Heart left ventricle (tissue), 16 donors: ENCODE data around the gene SPNS2. TPM values are rescaled to one million over a fixed set of nuclear protein-coding genes. Genes with fewer than 3 reads are reported as not detected.

Experiments
- ATAC-seq, 4 donors: fragments of 200-7000 bp; cut with Tn5 transposase; one replicate each; pipeline ENCODE4 v1.9.1; 2020 to 2022; ENCODE audit warnings: moderate library complexity in 4 of 4, mild to moderate bottlenecking in 3 of 4, moderate number of reproducible peaks in 1 of 4
- DNase-seq, 5 donors: peaks; one replicate each; pipeline ENCODE4 v3.0.0-alpha.2; 2020
- H3K27ac ChIP-seq, 12 donors: fragments of 200-600 bp; sonication (generic) in 4 of 12; one replicate each; pipeline versions ENCODE4 v1.5.0 to v1.8.0; 2016 to 2022; ENCODE audit warnings: mild to moderate bottlenecking in 2 of 12
- H3K27me3 ChIP-seq, 9 donors: fragments of 200-600 bp; sonication (generic) in 2 of 9; one replicate each; pipeline versions ENCODE4 v1.5.1 to v1.8.0; 2016 to 2022; ENCODE audit warnings: mild to moderate bottlenecking in 3 of 9
- H3K36me3 ChIP-seq, 9 donors: fragments of 200-600 bp; sonication (generic) in 2 of 9; one replicate each; pipeline versions ENCODE4 v1.5.0 to v1.8.0; 2018 to 2022; ENCODE audit warnings: mild to moderate bottlenecking in 2 of 9
- H3K4me1 ChIP-seq, 12 donors: fragments of 200-600 bp; sonication (generic) in 4 of 12; one replicate each; pipeline versions ENCODE4 v1.5.0 to v1.8.0; 2016 to 2022; ENCODE audit warnings: mild to moderate bottlenecking in 3 of 12
- H3K4me3 ChIP-seq, 12 donors: fragments of 200-600 bp; sonication (generic) in 4 of 12; one replicate each; pipeline versions ENCODE4 v1.5.0 to v1.8.0; 2017 to 2022; ENCODE audit warnings: mild to moderate bottlenecking in 9 of 12, moderate library complexity in 4 of 12
- H3K9me3 ChIP-seq, 12 donors: fragments of 200-600 bp; sonication (generic) in 4 of 12; one replicate each; pipeline versions ENCODE4 v1.5.0 to v1.8.0; 2016 to 2022; ENCODE audit warnings: mild to moderate bottlenecking in 1 of 12
- POLR2A ChIP-seq, 2 donors: fragments of 450-650 bp; IDR thresholded peaks; one replicate each; pipeline ENCODE4 v1.6.1; 2017; ENCODE audit warnings: antibody characterized with exemption in 2 of 2, mild to moderate bottlenecking in 2 of 2, moderate library complexity in 2 of 2
- WGBS, 4 donors: extraction: QIAGEN DNeasy Blood & Tissue Kit in 2 of 4; methylation state at CpG; one replicate each; pipeline versions ENCODE4 v1.1.5 to v1.1.7; 2013 to 2018; 5-methylcytosine and 5-hydroxymethylcytosine counted together
- intact Hi-C, 10 donors: fragments of 100-400 bp; cut with DNase I; formaldehyde crosslinking; loops; one replicate each; pipeline versions ENCODE4 v1.11.1 to v1.14.2; 2022
- polyA plus RNA-seq, 2 donors: library from polyadenylated mRNA; stranded (reverse); fragments of 200-250 nt; gene quantifications; one replicate each; pipeline ENCODE4 v1.2.3, GENCODE V29; 2013
- total RNA-seq, 9 donors: library from RNA; depleted of rRNA in 2 of 9; stranded (reverse); fragments of >200 nt in 2 of 9; fragmentation: NEBNext Ultra II Directional in 3 of 9; extraction: Animal tissue kit (Norgen Biotek cat#: 25700) in 3 of 9; gene quantifications; one replicate each; pipeline versions ENCODE4 v1.1.0 to v1.2.4, GENCODE V29; 2016 to 2023
- TF ChIP-seq, protein P1 (sequence below), 12 donors: fragments of 200-600 bp; sonication (generic) in 4 of 12; IDR thresholded peaks; one replicate each; pipeline versions ENCODE4 v1.5.0 to v1.8.0; 2018 to 2022; ENCODE audit warnings: antibody characterized with exemption in 12 of 12, mild to moderate bottlenecking in 5 of 12
- donor health status: ischemic (EF 13 %, LVEDD 7.1; RV severe dilation, severe dysfunction).
- donor health status: healthy with polysubstance abuse.
- donor health status: DM: no; HTN: yes; CAD: no.
- donor health status: DM: no; HTN: no; CAD: no.
- donor health status: ischemic (EF 25% LVEDD 6.9; RV normal size, moderate dysfunction).
- donor health status: ischemic (EF 25% LVEDD 5.7; RV mildly dilated, moderate dysfunction).
- donor health status: healthy.
- donor health status: DM: yes; HTN: yes; CAD: no.
- donor health status: ischemic (EF 35%, LVEDD 5.7; RV mildly dilated, moderate dysfunction).
- donor health status: nonischemic (EF 11% LVEDD 7.7; RV severe dilation, severe dysfunction).
- donor health status: DM: yes; HTN: yes; CAD: no.
- donor health status: PGD.
- donor health status: ischemic (EF 29% LVEDD 5.4; RV normal size, mild dysfunction).
- donor health status: nonischemic (EF 23%, LVEDD 6.1; RV moderate dilation, normal function).

The SPNS2 gene
- total and polyA plus RNA-seq, 11 donors = 6.4 to 22.0 (median 13.3) TPM

- ATAC-seq (peak in 3 of 4 donors; percentile 13 to 22 (median 20)), DNase-seq (no peak)
- no peaks in the 10 kb centered on the region for H3K27me3 ChIP-seq
- H3K4me3 ChIP-seq = peak overlapping the region in 1 of 12 donors; percentile 5
- H3K4me1 ChIP-seq = peaks cover 10 to 53% (median 40%) of the 10 kb centered on the region in 12 donors
- no peaks in the 10 kb centered on the region for H3K9me3 ChIP-seq
- WGBS, 4 donors = 57 to 81% (median 74%) methylated on average over 7 to 10 of the region's 10 CpGs
- peak overlapping the region; percentile 74 to 93 (median 89) for H3K27ac ChIP-seq
- H3K36me3 ChIP-seq = no peaks in the 10 kb centered on the region
- TF ChIP-seq, protein P1, sequence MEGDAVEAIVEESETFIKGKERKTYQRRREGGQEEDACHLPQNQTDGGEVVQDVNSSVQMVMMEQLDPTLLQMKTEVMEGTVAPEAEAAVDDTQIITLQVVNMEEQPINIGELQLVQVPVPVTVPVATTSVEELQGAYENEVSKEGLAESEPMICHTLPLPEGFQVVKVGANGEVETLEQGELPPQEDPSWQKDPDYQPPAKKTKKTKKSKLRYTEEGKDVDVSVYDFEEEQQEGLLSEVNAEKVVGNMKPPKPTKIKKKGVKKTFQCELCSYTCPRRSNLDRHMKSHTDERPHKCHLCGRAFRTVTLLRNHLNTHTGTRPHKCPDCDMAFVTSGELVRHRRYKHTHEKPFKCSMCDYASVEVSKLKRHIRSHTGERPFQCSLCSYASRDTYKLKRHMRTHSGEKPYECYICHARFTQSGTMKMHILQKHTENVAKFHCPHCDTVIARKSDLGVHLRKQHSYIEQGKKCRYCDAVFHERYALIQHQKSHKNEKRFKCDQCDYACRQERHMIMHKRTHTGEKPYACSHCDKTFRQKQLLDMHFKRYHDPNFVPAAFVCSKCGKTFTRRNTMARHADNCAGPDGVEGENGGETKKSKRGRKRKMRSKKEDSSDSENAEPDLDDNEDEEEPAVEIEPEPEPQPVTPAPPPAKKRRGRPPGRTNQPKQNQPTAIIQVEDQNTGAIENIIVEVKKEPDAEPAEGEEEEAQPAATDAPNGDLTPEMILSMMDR (IDR thresholded peaks at IDR 0.05) = no peak
- TF ChIP-seq POLR2A (IDR thresholded peaks at IDR 0.05) = no peak
- intact Hi-C loops = no loop called here
Measured at GRCh38 chr17:4518901-4519300, 20.2 kb downstream of the SPNS2 start.

GRCh38 chr17:4519361-4519788 is 20.7 kb downstream of the SPNS2 start:
- WGBS, 4 donors = 10 to 73% (median 53%) methylated on average over 6 to 14 of the region's 14 CpGs
- DNase-seq = peak; percentile 79 to 90 (median 85)
- H3K36me3 ChIP-seq = no peaks in the 10 kb centered on the region
- no peaks in the 10 kb centered on the region for H3K27me3 ChIP-seq
- H3K4me3 ChIP-seq = no peak overlapping the region
- H3K27ac ChIP-seq = peak overlapping the region; percentile 77 to 93 (median 90)
- intact Hi-C loops = no loop called here
- no peaks in the 10 kb centered on the region for H3K9me3 ChIP-seq
- TF ChIP-seq, protein P1 (IDR thresholded peaks at IDR 0.05) = no peak
- no peak for TF ChIP-seq POLR2A (IDR thresholded peaks at IDR 0.05)
- H3K4me1 ChIP-seq = peaks cover 10 to 53% (median 41%) of the 10 kb centered on the region in 12 donors
- ATAC-seq = peak; percentile 70 to 81 (median 74)

- H3K36me3 ChIP-seq = peaks cover 0 to 3% (median 0%) of the 10 kb centered on the region in 9 donors
- peaks cover 10 to 53% (median 41%) of the 10 kb centered on the region in 12 donors for H3K4me1 ChIP-seq
- no peak for ATAC-seq
- no peak overlapping the region for H3K4me3 ChIP-seq
- H3K27me3 ChIP-seq = no peaks in the 10 kb centered on the region
- H3K27ac ChIP-seq = peak overlapping the region; percentile 77 to 93 (median 90)
- no peak for DNase-seq
- no peaks in the 10 kb centered on the region for H3K9me3 ChIP-seq
- WGBS, 4 donors = 82 to 88% (median 84%) methylated on average over 19 of the region's 19 CpGs
- intact Hi-C loops = no loop called here
- TF ChIP-seq, protein P1 (IDR thresholded peaks at IDR 0.05) = no peak
- TF ChIP-seq POLR2A (IDR thresholded peaks at IDR 0.05) = no peak
Measured at GRCh38 chr17:4520060-4520893, 21.6 kb downstream of the SPNS2 start.

- DNase-seq (peak in 1 of 5 donors; percentile 68), ATAC-seq (peak in 3 of 4 donors; percentile 27 to 54 (median 46))
- Histone ChIP-seq H3K27me3 (no peaks in the 10 kb centered on the region), H3K4me3 (no peak overlapping the region), H3K27ac (peak overlapping the region; percentile 31 to 92 (median 86)), H3K4me1 (peaks cover 10 to 53% (median 41%) of the 10 kb centered on the region in 12 donors), H3K9me3 (no peaks in the 10 kb centered on the region), H3K36me3 (peaks cover 0 to 11% (median 0%) of the 10 kb centered on the region in 9 donors)
- 75 to 78% (median 75%) methylated on average over 8 of the region's 8 CpGs for WGBS, 4 donors
- TF ChIP-seq POLR2A (IDR thresholded peaks at IDR 0.05) = no peak
- TF ChIP-seq, protein P1 (IDR thresholded peaks at IDR 0.05) = no peak
- intact Hi-C loops = no loop called here
Measured at GRCh38 chr17:4520894-4521600, 22.4 kb downstream of the SPNS2 start.
